ENCODE measurements around the gene SLC22A23. TPM values are rescaled to one million over a fixed set of nuclear protein-coding genes. Genes with fewer than 3 reads are reported as not detected.

The SLC22A23 gene
- total and polyA plus RNA-seq, 8 donors: 4.9 to 27.9 (median 14.2) TPM

DNA sequence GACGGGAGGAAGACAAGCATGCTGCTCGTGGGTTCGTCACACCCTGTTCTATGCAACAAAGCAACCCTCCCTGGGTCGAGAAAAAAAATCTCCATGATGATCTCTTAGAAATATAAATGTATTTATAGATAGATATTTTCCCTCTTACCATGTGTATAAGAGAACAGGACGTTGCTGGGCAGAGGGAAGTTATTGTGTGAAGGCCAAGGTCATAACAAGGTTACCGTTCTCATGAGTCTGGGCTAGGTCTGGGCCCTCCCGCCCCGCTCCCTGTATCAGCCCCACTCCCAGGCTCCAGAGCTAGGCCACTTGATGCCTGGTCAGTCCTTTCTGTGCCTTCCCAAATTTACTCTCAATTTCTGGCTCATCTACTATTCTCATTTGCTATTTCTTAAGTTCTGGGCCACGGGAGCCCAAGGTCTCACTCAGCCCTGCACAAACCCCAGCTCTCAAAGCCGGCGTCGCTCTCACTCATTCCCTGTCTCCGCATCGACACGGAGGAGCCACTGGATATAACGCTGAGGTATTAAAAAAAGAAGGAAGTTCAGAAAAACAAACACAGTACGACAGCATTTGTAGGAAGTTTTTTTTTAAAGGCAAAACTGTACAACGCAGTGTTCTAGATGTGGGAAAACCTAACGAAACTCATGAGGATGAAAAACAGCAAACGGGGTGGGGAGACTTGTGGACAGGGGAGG, 101.3 kb downstream of the SLC22A23 start:
- intact Hi-C loops (cut with DNase I): no loop called here
- Histone ChIP-seq H3K4me1 (peaks cover 28 to 52% (median 46%) of the 10 kb centered on the region in 3 donors), H3K36me3 (no peaks in the 10 kb centered on the region), H3K27ac (peak overlapping the region; percentile 80 to 92 (median 86)), H3K9me3 (no peaks in the 10 kb centered on the region), H3K27me3 (no peaks in the 10 kb centered on the region), H3K4me3 (peak overlapping the region in 2 of 4 donors; percentile 13 to 29)
- DNase-seq (no peak), ATAC-seq (peak; percentile 24 to 42 (median 36)), FAIRE-seq (no peak)
- TF ChIP-seq CTCF (IDR thresholded peaks at IDR 0.05): no peak
- WGBS, 2 donors: 8 to 15% methylated on average over 19 to 20 of the region's 20 CpGs

- Histone ChIP-seq H3K4me3 (no peak overlapping the region), H3K4me1 (peaks cover 28 to 53% (median 50%) of the 10 kb centered on the region in 3 donors), H3K27ac (peak overlapping the region; percentile 80 to 92 (median 86)), H3K9me3 (no peaks in the 10 kb centered on the region), H3K27me3 (no peaks in the 10 kb centered on the region), H3K36me3 (no peaks in the 10 kb centered on the region)
- ATAC-seq: no peak
- no peak for DNase-seq
- intact Hi-C loops (cut with DNase I): no loop called here
- 46 to 48% methylated on average over 4 of the region's 4 CpGs for WGBS, 2 donors
- FAIRE-seq: no peak
- TF ChIP-seq CTCF (IDR thresholded peaks at IDR 0.05): no peak
Measured at GRCh38 chr6:3355011-3355357, 101.9 kb downstream of the SLC22A23 start.

GRCh38 chr6:3353939-3354338, 102.9 kb downstream of the SLC22A23 start:
- intact Hi-C loops (cut with DNase I): no loop called here
- WGBS, 2 donors: 70 to 82% methylated on average over 5 of the region's 5 CpGs
- Histone ChIP-seq H3K9me3 (no peaks in the 10 kb centered on the region), H3K36me3 (no peaks in the 10 kb centered on the region), H3K4me1 (peaks cover 32 to 53% (median 50%) of the 10 kb centered on the region in 3 donors), H3K27ac (peak overlapping the region in 1 of 4 donors; percentile 92), H3K4me3 (no peak overlapping the region), H3K27me3 (no peaks in the 10 kb centered on the region)
- ATAC-seq (no peak), DNase-seq (no peak), FAIRE-seq (no peak)
- no peak for TF ChIP-seq CTCF (IDR thresholded peaks at IDR 0.05)

- no peak for TF ChIP-seq CTCF (IDR thresholded peaks at IDR 0.05)
- Histone ChIP-seq H3K36me3 (no peaks in the 10 kb centered on the region), H3K27ac (peak overlapping the region in 2 of 4 donors; percentile 50 to 92), H3K27me3 (no peaks in the 10 kb centered on the region), H3K4me1 (peaks cover 32 to 53% (median 50%) of the 10 kb centered on the region in 3 donors), H3K4me3 (no peak overlapping the region), H3K9me3 (no peaks in the 10 kb centered on the region)
- ATAC-seq: no peak
- no peak for FAIRE-seq
- WGBS, 2 donors: 64 to 84% methylated on average over 9 of the region's 9 CpGs
- intact Hi-C loops (cut with DNase I): no loop called here
- DNase-seq: no peak
Measured at GRCh38 chr6:3353213-3353903, 103.5 kb downstream of the SLC22A23 start.

- intact Hi-C loops (cut with DNase I): no loop called here
- no peak for TF ChIP-seq CTCF (IDR thresholded peaks at IDR 0.05)
Measured at GRCh38 chr6:3352678-3353077, 104.2 kb downstream of the SLC22A23 start.

More at GRCh38 chr6:3352678-3353077, 104.2 kb downstream of the SLC22A23 start:
- Histone ChIP-seq H3K4me3 (no peak overlapping the region), H3K36me3 (no peaks in the 10 kb centered on the region), H3K9me3 (no peaks in the 10 kb centered on the region), H3K27me3 (no peaks in the 10 kb centered on the region), H3K27ac (peak overlapping the region in 3 of 4 donors; percentile 1 to 92 (median 50)), H3K4me1 (peaks cover 31 to 50% (median 44%) of the 10 kb centered on the region in 3 donors)
- ATAC-seq: no peak
- 27 to 35% methylated on average over 9 of the region's 9 CpGs for WGBS, 2 donors
- no peak for DNase-seq
- no peak for FAIRE-seq
